ENCODE data around the gene LILRB2.
"Not testable (repeated sequence)": the region's sequence is repeated elsewhere in the genome, so short reads cannot be mapped to it uniquely, and the experiment has no call there.

DNA sequence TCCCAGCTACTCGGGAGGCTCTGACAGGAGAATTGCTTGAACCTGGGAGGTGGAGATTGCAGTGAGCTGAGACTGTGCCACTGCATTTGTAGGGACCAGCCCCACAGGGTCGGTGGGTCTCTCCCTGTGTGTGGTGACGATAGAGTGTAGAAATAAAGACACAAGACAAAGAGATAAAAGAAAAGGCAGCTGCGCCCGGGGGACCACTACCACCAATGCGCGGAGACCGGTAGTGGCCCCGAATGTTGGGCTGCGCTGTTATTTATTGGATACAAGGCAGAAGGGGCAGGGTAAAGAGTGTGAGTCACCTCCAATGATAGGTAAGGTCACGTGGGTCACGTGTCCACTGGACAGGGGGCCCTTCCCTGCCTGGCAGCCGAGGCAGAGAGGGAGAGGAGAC lies 41.4 kb upstream of the LILRB2 start:
- TF ChIP-seq, protein P1, sequence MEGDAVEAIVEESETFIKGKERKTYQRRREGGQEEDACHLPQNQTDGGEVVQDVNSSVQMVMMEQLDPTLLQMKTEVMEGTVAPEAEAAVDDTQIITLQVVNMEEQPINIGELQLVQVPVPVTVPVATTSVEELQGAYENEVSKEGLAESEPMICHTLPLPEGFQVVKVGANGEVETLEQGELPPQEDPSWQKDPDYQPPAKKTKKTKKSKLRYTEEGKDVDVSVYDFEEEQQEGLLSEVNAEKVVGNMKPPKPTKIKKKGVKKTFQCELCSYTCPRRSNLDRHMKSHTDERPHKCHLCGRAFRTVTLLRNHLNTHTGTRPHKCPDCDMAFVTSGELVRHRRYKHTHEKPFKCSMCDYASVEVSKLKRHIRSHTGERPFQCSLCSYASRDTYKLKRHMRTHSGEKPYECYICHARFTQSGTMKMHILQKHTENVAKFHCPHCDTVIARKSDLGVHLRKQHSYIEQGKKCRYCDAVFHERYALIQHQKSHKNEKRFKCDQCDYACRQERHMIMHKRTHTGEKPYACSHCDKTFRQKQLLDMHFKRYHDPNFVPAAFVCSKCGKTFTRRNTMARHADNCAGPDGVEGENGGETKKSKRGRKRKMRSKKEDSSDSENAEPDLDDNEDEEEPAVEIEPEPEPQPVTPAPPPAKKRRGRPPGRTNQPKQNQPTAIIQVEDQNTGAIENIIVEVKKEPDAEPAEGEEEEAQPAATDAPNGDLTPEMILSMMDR (IDR thresholded peaks at IDR 0.05) = not testable (repeated sequence)
- TF ChIP-seq POLR2A (IDR thresholded peaks at IDR 0.05) = not testable (repeated sequence)

All from right lobe of liver (tissue), 4 donors.